Stomach (tissue), 4 donors: ENCODE data around the gene CHN1.

ENCODE experiments used
- EP300 ChIP-seq: sonication (generic); formaldehyde crosslinking; IDR thresholded peaks from one replicate; pipeline ENCODE4 v1.6.1; 2017; ENCODE audit warnings: antibody characterized with exemption
- POLR2A ChIP-seq, 4 donors: fragments of 450-650 bp; IDR thresholded peaks; one replicate each; pipeline ENCODE4 v1.6.1; 2016; ENCODE audit warnings: antibody characterized with exemption in 4 of 4, control low read depth in 2 of 4, mild to moderate bottlenecking in 1 of 4, moderate library complexity in 1 of 4
- POLR2AphosphoS5 ChIP-seq, 3 donors: sonication (generic); formaldehyde crosslinking; IDR thresholded peaks; one replicate each; pipeline ENCODE4 v1.6.1; 2016; ENCODE audit warnings: antibody characterized with exemption in 3 of 3
- TF ChIP-seq, protein P1 (sequence below), 7 experiments: fragments of 450-650 bp in 4 of 7; fragments of 200-600 bp in 3 of 7; sonication (generic) in 3 of 7; IDR thresholded peaks; one replicate each; pipeline ENCODE4 v1.5.1; 2016 to 2019; ENCODE audit warnings: antibody characterized with exemption in 7 of 7, control low read depth in 2 of 7, mild to moderate bottlenecking in 1 of 7

- TF ChIP-seq, protein P1, sequence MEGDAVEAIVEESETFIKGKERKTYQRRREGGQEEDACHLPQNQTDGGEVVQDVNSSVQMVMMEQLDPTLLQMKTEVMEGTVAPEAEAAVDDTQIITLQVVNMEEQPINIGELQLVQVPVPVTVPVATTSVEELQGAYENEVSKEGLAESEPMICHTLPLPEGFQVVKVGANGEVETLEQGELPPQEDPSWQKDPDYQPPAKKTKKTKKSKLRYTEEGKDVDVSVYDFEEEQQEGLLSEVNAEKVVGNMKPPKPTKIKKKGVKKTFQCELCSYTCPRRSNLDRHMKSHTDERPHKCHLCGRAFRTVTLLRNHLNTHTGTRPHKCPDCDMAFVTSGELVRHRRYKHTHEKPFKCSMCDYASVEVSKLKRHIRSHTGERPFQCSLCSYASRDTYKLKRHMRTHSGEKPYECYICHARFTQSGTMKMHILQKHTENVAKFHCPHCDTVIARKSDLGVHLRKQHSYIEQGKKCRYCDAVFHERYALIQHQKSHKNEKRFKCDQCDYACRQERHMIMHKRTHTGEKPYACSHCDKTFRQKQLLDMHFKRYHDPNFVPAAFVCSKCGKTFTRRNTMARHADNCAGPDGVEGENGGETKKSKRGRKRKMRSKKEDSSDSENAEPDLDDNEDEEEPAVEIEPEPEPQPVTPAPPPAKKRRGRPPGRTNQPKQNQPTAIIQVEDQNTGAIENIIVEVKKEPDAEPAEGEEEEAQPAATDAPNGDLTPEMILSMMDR (IDR thresholded peaks at IDR 0.05) = no peak
- TF ChIP-seq EP300 = no peak
- no peak for TF ChIP-seq POLR2AphosphoS5 (IDR thresholded peaks at IDR 0.05)
- no peak for TF ChIP-seq POLR2A (IDR thresholded peaks at IDR 0.05)
Measured at GRCh38 chr2:175015340-175015739, 10.2 kb upstream of the CHN1 start.
